ENCODE data around the gene FAM76A. TPM values are rescaled to one million over a fixed set of nuclear protein-coding genes. Genes with fewer than 3 reads are reported as not detected.
"Not testable (repeated sequence)": the region's sequence is repeated elsewhere in the genome, so short reads cannot be mapped to it uniquely, and the experiment has no call there.

Gene FAM76A
- total RNA-seq, 4 donors from 2014 or later: 17.6 to 28.8 (median 20.8) TPM

DNA sequence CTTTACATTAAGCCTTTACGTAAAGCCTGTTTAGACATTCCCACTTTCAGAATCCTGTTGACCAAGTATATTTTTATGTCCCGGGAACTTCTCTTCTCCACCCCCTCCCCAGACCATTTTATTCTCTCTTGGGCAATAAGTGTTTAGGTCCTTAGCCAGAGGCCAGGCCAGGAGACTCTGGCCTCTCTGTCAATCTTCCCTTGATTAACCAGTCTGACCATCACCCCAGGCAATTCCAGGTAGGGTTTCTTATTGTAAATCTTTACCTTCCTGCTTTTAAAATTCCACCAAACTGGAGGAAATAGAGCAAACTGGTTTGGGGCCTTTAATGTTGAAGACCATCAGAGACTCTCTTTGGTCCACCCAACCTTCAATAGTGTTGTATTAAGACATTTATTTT is 41.6 kb upstream of the FAM76A start:
- Histone ChIP-seq H3K36me3 (no peaks in the 10 kb centered on the region), H3K9me3 (peaks cover 8% of the 10 kb centered on the region), H3K4me1 (peaks cover 6% of the 10 kb centered on the region), H3K27me3 (no peaks in the 10 kb centered on the region), H3K4me3 (no peak overlapping the region), H3K27ac (no peak overlapping the region)
- DNase-seq (ENCODE audit: low spot score in 2 of 2): no peak
- 88% methylated on average over 2 of the region's 2 CpGs for whole genome bisulfite sequencing
- TF ChIP-seq POLR2AphosphoS5 (IDR thresholded peaks at IDR 0.05) (no peak), POLR2A (IDR thresholded peaks at IDR 0.05) (no peak), EP300 (IDR thresholded peaks at IDR 0.05) (no peak)
- TF ChIP-seq, protein P1, sequence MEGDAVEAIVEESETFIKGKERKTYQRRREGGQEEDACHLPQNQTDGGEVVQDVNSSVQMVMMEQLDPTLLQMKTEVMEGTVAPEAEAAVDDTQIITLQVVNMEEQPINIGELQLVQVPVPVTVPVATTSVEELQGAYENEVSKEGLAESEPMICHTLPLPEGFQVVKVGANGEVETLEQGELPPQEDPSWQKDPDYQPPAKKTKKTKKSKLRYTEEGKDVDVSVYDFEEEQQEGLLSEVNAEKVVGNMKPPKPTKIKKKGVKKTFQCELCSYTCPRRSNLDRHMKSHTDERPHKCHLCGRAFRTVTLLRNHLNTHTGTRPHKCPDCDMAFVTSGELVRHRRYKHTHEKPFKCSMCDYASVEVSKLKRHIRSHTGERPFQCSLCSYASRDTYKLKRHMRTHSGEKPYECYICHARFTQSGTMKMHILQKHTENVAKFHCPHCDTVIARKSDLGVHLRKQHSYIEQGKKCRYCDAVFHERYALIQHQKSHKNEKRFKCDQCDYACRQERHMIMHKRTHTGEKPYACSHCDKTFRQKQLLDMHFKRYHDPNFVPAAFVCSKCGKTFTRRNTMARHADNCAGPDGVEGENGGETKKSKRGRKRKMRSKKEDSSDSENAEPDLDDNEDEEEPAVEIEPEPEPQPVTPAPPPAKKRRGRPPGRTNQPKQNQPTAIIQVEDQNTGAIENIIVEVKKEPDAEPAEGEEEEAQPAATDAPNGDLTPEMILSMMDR (IDR thresholded peaks at IDR 0.05): no peak

DNA sequence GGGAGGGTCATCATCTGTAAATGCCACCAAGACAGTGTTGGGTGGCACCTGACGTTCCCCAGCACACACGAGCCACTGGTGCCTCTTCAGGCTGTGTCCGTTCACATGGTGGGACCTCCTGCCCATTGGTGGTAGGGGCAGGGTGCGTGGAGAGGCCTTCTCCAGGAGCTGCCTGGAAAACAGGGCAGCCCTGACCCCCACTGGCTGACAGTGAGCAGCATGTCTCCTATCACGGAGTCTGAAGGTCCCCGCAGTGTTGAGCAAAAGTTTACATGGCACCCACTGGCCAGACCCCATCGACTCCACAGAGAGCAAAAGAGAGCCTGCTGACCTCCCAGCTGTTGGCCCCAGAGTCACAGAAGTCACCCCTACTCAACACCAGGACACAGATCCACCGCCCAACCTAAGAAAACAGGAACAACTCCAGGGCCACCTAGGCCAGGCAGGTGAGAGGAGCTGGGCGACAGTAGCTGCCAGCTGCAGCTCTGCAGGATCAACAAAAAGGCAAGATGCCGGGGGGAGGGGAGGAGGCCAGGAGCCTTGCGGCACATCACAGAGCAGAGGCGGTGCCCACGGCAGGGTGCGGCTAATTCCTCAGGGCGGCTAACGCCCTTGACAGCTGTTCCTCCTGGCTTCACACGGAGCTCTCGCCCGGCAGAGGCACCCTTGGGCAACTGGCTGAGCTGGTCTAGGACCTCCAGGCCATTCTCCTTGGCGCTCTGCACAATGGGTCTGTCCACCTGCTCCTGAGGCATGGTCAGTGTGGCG is 39.4 kb upstream of the FAM76A start:
- no peak overlapping the region for H3K27ac ChIP-seq
- no peaks in the 10 kb centered on the region for H3K9me3 ChIP-seq
- H3K4me3 ChIP-seq: no peak overlapping the region
- WGBS: 87% methylated on average over 7 of the region's 21 CpGs
- DNase-seq (ENCODE audit: low spot score in 2 of 2): no peak
- no peaks in the 10 kb centered on the region for H3K36me3 ChIP-seq
- H3K4me1 ChIP-seq: peaks cover 6% of the 10 kb centered on the region
- no peaks in the 10 kb centered on the region for H3K27me3 ChIP-seq
- TF ChIP-seq POLR2AphosphoS5 (IDR thresholded peaks at IDR 0.05) (no peak), EP300 (IDR thresholded peaks at IDR 0.05) (no peak)

DNA sequence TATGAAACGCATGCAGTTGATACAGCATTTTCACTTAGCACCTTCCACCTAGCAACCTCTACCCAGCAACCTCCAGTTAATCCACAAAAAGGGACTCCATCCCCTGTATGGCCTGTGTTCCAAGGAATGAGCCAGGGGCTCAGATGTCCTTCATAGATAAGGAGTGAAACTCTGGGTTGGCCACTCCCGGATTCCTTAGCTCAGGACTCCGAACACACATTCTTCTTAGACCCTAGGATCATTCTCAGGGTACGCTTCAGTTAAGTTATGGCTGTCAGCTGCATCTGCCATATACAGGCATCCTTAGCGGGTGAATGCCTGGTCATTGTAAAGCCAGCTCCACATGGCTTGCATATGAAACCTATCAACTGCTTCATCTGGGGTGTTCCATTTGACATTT is 37.9 kb upstream of the FAM76A start:
- 87% methylated on average over 5 of the region's 5 CpGs for WGBS
- H3K4me3 ChIP-seq: no peak overlapping the region
- TF ChIP-seq EP300 (IDR thresholded peaks at IDR 0.05) (no peak), POLR2AphosphoS5 (IDR thresholded peaks at IDR 0.05) (no peak), POLR2A (IDR thresholded peaks at IDR 0.05) (no peak)
- TF ChIP-seq, protein P1 (IDR thresholded peaks at IDR 0.05): no peak

DNA sequence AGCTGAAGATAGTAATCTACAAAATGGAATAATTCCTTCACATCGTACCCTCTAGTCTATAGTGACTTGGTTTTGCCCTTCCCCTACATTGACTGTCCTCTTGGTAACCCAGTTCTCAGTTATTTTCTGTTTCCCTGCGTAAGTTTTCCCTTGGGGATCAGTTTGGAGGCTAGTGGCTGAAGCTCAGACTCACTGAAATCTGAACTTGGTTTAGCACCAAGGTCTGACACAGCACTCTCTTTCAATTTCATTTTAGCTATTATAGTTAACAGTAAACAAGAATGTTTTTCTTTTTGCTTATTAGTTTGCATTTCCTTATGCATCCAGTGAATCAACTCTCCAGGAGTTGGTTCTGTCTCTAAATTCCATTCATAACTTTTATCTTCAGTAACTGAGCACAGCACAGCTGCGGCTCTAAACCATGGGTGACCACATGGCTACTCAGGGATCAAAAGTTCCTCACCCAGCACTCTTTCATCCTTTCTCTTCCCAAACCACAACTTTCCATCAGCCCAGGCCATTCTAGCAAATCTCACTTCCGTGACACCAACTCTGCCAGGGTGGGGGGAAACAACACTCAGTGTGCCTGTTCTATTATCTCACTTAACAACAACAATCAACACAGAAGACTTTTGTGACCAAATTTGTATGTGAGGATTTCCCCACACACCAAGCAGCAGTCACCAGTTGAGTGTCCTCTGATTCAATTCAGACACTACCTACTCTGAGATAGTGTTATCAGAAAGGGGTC is 36.2 kb upstream of the FAM76A start:
- TF ChIP-seq POLR2A (IDR thresholded peaks at IDR 0.05): no peak
- no peak for TF ChIP-seq EP300 (IDR thresholded peaks at IDR 0.05)
- TF ChIP-seq, protein P1 (IDR thresholded peaks at IDR 0.05): no peak
- WGBS: 60% methylated on average over 4 of the region's 4 CpGs
- no peak overlapping the region for H3K27ac ChIP-seq
- no peaks in the 10 kb centered on the region for H3K36me3 ChIP-seq
- H3K4me3 ChIP-seq: no peak overlapping the region
- no peaks in the 10 kb centered on the region for H3K27me3 ChIP-seq
- peaks cover 6% of the 10 kb centered on the region for H3K4me1 ChIP-seq
- no peak for DNase-seq (ENCODE audit: low spot score in 2 of 2)
- no peaks in the 10 kb centered on the region for H3K9me3 ChIP-seq

More for the DNA sequence above, 37.9 kb upstream of the FAM76A start:
- H3K27me3 ChIP-seq: no peaks in the 10 kb centered on the region
- no peak overlapping the region for H3K27ac ChIP-seq
- DNase-seq (ENCODE audit: low spot score in 2 of 2): no peak
- no peaks in the 10 kb centered on the region for H3K9me3 ChIP-seq
- peaks cover 6% of the 10 kb centered on the region for H3K4me1 ChIP-seq
- H3K36me3 ChIP-seq: no peaks in the 10 kb centered on the region

DNA sequence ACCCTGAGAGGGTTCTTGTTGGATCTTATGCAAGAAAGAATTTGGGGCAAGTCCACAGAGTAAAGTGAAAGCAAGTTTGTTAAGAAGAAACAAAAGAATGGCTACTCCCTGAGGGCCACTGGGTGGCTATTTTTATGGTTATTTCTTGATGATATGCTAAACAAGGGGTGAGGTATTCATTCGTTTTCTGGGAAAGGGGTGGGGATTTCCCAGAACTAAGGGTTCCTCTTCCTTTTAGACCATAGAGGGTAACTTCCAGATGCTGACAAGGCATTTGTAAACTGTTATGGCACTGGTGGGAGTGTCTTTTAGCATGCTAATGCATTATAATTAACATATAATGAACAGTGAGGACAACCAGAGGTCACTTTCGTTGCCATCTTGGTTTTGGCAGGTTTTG is 35.6 kb upstream of the FAM76A start:
- WGBS: 51% methylated on average over 2 of the region's 2 CpGs
- TF ChIP-seq POLR2A (IDR thresholded peaks at IDR 0.05): no peak
- TF ChIP-seq, protein P1 (IDR thresholded peaks at IDR 0.05): no peak
- no peak for TF ChIP-seq POLR2AphosphoS5 (IDR thresholded peaks at IDR 0.05)
- no peak for TF ChIP-seq EP300 (IDR thresholded peaks at IDR 0.05)
- H3K4me3 ChIP-seq: no peak overlapping the region
- no peak for DNase-seq (ENCODE audit: low spot score in 2 of 2)
- H3K9me3 ChIP-seq: no peaks in the 10 kb centered on the region
- H3K27ac ChIP-seq: no peak overlapping the region
- no peaks in the 10 kb centered on the region for H3K27me3 ChIP-seq
- H3K4me1 ChIP-seq: peaks cover 6% of the 10 kb centered on the region
- H3K36me3 ChIP-seq: no peaks in the 10 kb centered on the region

DNA sequence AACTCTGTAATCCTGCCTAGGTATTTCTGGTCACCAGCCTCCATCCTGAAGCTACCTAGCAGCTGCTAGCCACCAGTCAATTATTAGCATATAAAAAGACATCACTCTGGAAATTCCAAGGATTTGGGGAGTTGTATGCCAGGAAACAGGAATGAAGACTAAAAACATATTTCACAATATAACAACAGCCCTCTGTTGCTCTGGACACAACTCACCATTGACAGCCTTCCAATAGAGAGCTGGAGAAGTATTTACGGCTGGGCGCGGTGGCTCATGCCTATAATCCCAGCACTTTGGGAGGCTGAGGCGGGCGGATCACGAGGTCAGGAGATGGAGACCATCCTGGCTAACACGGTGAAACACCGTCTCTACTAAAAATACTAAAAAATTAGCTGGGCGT is 28.9 kb upstream of the FAM76A start:
- H3K4me1 ChIP-seq; H3K36me3 ChIP-seq; H3K27me3 ChIP-seq; H3K4me3 ChIP-seq; H3K9me3 ChIP-seq; DNase-seq (ENCODE audit: low spot score in 2 of 2); H3K27ac ChIP-seq: not testable (repeated sequence)
- 63% methylated on average over 9 of the region's 9 CpGs for WGBS
